ENCODE measurements around the gene ACAN.

GRCh38 chr15:88759872-88760271 lies 43.4 kb upstream of the ACAN start:
- TF ChIP-seq TAF1 (IDR thresholded peaks at IDR 0.05; ENCODE audit: borderline replicate concordance, insufficient read depth, low read length) (no peak), POLR2AphosphoS5 (IDR thresholded peaks at IDR 0.05; ENCODE audit: low read depth, low read length) (no peak)

Data from PFSK-1 (cell line).